ENCODE measurements around the gene TNFAIP1.
A peak's percentile ranks its signal among the peaks of the same experiment; 100 is the strongest.

Gene TNFAIP1

GRCh38 chr17:28372203-28372944 lies 36.8 kb downstream of the TNFAIP1 start:
- DNase-seq, result peak; percentile 2

GRCh38 chr17:28372945-28373274 lies 37.3 kb downstream of the TNFAIP1 start:
- no peak for DNase-seq

- no peak for DNase-seq
Measured at GRCh38 chr17:28379814-28380801, 44.5 kb downstream of the TNFAIP1 start.

GRCh38 chr17:28381141-28381825 lies 45.7 kb downstream of the TNFAIP1 start:
- DNase-seq, result no peak

- peak; percentile 79 for DNase-seq
Measured at GRCh38 chr17:28384281-28385036, 48.9 kb downstream of the TNFAIP1 start.

- no peak for DNase-seq
Measured at GRCh38 chr17:28385037-28385400, 49.5 kb downstream of the TNFAIP1 start.

GRCh38 chr17:28385406-28385805 lies 49.8 kb downstream of the TNFAIP1 start:
- DNase-seq, result no peak

GRCh38 chr17:28386391-28386790 lies 50.8 kb downstream of the TNFAIP1 start:
- DNase-seq, result no peak

- no peak for DNase-seq
Measured at GRCh38 chr17:28388106-28388505, 52.5 kb downstream of the TNFAIP1 start.

- no peak for DNase-seq
Measured at GRCh38 chr17:28390141-28390540, 54.6 kb downstream of the TNFAIP1 start.

- DNase-seq, result no peak
Measured at GRCh38 chr17:28390563-28390962, 55.0 kb downstream of the TNFAIP1 start.

GRCh38 chr17:28390984-28391383 lies 55.4 kb downstream of the TNFAIP1 start:
- no peak for DNase-seq

- no peak for DNase-seq
Measured at GRCh38 chr17:28391401-28391800, 55.8 kb downstream of the TNFAIP1 start.

GRCh38 chr17:28392491-28392890 lies 56.9 kb downstream of the TNFAIP1 start:
- DNase-seq, result no peak

GRCh38 chr17:28394337-28395116 lies 59.0 kb downstream of the TNFAIP1 start:
- DNase-seq, result no peak

- no peak for DNase-seq
Measured at GRCh38 chr17:28395426-28395825, 59.9 kb downstream of the TNFAIP1 start.

- DNase-seq, result no peak
Measured at GRCh38 chr17:28395968-28396367, 60.4 kb downstream of the TNFAIP1 start.
